AG10803 (cell line): Measurements from ENCODE around the gene HTT.

Experiments
- DNase-seq: peaks from one replicate; pipeline ENCODE4 v3.0.0; 2010; ENCODE audit warnings: low read depth
- H3K4me3 ChIP-seq: 2 replicates; pipeline ENCODE4 v1.5.1; 2011; ENCODE audit warnings: mild to moderate bottlenecking, low read length, control low read depth
- TF ChIP-seq, protein P1 (sequence below): conservative IDR thresholded peaks from 2 replicates; pipeline ENCODE4 v1.5.1; 2011; ENCODE audit warnings: mild to moderate bottlenecking, low read length, control low read depth, inconsistent platforms

Gene HTT

GRCh38 chr4:3284734-3285557 lies 210.5 kb downstream of the HTT start:
- no peak overlapping the region for H3K4me3 ChIP-seq
- TF ChIP-seq, protein P1, sequence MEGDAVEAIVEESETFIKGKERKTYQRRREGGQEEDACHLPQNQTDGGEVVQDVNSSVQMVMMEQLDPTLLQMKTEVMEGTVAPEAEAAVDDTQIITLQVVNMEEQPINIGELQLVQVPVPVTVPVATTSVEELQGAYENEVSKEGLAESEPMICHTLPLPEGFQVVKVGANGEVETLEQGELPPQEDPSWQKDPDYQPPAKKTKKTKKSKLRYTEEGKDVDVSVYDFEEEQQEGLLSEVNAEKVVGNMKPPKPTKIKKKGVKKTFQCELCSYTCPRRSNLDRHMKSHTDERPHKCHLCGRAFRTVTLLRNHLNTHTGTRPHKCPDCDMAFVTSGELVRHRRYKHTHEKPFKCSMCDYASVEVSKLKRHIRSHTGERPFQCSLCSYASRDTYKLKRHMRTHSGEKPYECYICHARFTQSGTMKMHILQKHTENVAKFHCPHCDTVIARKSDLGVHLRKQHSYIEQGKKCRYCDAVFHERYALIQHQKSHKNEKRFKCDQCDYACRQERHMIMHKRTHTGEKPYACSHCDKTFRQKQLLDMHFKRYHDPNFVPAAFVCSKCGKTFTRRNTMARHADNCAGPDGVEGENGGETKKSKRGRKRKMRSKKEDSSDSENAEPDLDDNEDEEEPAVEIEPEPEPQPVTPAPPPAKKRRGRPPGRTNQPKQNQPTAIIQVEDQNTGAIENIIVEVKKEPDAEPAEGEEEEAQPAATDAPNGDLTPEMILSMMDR: no peak
- no peak for DNase-seq

DNA sequence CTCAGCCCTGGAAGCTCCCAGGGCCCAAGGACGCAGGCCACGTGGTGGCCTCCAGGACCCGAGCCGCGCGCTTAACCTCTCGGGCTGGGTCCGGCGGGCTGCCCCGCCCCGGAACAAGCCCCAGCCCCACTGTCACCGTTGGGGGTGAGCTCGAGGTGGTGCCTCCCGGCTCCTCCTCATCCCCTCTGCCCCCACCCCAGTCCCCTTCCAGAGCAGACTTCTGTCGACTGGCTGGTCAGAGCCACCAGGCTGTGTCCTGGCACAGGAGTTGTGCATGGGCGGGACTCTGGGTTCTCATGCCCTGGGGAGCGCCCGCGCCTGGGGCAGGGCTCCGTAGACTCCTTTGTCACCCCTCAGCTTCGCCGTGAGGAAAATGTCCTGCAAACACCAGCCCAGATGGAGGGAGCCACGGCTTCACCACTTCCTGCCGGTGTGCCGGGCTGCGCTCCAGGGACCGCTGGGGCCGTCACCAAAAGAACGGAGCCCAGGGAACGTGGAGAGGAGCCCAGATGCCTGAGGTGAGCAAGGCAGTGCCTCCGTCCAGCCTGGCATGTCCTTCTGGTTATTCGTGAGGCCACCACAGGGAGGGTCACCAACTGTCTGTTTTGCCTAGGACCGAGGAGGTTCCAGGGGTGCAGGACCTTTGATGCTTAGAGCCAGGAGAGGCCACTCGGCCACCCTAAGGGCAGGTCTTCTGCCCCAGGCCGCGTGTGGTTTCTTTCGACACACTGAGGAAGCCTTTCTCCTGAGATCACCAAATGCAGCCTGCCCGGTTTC lies 211.3 kb downstream of the HTT start:
- peak; percentile 89 for DNase-seq
- peak overlapping the region; percentile 29 for H3K4me3 ChIP-seq
- TF ChIP-seq, protein P1: no peak

GRCh38 chr4:3286335-3287175 lies 212.1 kb downstream of the HTT start:
- no peak overlapping the region for H3K4me3 ChIP-seq
- no peak for DNase-seq
- TF ChIP-seq, protein P1: no peak

GRCh38 chr4:3287271-3287971 lies 212.9 kb downstream of the HTT start:
- TF ChIP-seq, protein P1: no peak
- no peak overlapping the region for H3K4me3 ChIP-seq
- no peak for DNase-seq

GRCh38 chr4:3287972-3288570 lies 213.6 kb downstream of the HTT start:
- no peak overlapping the region for H3K4me3 ChIP-seq

More at GRCh38 chr4:3287972-3288570, 213.6 kb downstream of the HTT start:
- no peak for DNase-seq
- TF ChIP-seq, protein P1: no peak
